HPDE6-E6E7 (cell line): ENCODE data around the gene STX4.

Experiments
- DNase-seq: peaks from one replicate; pipeline ENCODE4 v3.0.0; 2011; ENCODE audit warnings: missing footprints; ENCODE audit errors: extremely low spot score

The STX4 gene

DNA sequence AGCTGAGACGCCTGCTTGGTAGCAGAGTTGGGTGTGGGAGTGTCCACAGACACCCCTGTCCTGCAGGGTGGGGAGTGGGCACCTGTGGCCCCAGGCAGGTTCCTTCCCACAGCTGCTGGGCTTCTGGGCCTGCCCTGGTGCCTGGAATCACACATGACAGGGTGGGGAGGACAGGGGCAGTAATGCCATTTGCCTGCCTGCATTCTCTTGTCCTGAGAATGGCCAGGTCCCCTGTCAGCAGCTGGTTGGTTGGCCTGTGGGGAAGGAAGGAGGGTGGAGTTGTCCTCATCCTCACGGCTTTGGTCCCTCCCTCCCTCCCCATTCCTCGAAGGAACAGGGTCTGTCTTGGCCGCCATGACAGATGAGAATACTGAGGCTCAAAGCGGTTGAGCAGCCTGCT is 50.2 kb downstream of the STX4 start:
- DNase-seq: no peak

DNA sequence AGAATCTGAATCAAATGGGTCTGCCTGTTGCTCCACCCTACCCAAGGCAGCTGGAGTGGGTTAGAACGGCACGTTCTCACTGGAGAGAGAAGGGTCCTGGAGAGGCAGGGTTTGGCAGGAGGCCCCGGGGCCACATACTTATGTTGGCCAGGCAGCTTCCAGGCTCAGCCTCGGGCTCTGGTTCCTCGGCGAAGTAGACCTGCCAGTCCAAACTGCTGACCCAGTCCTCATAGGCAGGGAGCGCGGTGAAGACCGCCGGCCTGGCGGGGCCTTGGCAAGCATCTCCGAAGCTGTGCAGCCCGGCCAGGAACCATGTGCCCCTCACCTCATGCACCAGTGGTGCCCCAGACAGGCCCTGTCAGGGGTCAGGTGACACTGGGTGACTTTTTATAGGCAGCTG is 50.6 kb downstream of the STX4 start:
- DNase-seq: no peak

DNA sequence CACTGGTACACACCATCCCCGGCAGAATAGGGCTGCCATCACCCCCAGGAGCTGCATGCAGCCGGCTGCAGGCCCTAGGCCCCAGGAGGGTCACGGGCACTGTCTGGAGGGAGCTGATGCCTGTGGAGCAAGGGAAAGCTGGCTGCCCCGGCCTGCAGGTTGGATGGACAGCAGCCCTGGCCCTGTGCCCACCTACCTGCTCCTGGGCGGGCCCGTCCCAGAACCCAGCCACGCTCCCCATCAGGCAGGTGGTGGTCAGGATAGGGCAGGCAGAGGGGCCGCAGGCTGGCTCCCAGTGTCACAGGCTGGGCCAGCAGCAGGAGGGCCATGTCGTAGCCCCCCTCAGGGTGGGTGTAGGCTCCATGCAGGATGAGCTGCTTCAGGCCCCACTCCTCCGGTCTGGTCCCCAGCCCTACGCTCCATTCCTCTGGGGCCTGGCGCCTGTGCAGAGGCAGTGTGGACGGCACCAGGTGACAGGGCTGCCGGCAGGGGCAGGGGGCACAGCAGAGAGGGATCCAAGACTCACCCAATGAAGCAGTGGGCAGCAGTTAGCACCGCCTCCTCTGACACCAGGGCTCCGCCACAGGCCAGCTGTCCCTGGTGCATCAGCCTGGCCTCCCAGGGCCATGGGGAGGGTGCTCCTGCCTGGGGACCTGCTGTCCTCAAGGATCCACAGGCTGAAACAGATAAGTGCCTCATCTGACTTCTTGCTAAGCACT is 51.4 kb downstream of the STX4 start:
- DNase-seq: no peak

- no peak for DNase-seq
Observed at GRCh38 chr16:31085411-31085810, 52.1 kb downstream of the STX4 start.

- DNase-seq: no peak
Observed at GRCh38 chr16:31085873-31086628, 52.7 kb downstream of the STX4 start.

- DNase-seq: no peak
Observed at GRCh38 chr16:31086629-31086906, 53.2 kb downstream of the STX4 start.

- DNase-seq: no peak
Observed at GRCh38 chr16:31087481-31087880, 54.1 kb downstream of the STX4 start.

GRCh38 chr16:31087971-31088370 is 54.6 kb downstream of the STX4 start:
- DNase-seq: no peak

DNA sequence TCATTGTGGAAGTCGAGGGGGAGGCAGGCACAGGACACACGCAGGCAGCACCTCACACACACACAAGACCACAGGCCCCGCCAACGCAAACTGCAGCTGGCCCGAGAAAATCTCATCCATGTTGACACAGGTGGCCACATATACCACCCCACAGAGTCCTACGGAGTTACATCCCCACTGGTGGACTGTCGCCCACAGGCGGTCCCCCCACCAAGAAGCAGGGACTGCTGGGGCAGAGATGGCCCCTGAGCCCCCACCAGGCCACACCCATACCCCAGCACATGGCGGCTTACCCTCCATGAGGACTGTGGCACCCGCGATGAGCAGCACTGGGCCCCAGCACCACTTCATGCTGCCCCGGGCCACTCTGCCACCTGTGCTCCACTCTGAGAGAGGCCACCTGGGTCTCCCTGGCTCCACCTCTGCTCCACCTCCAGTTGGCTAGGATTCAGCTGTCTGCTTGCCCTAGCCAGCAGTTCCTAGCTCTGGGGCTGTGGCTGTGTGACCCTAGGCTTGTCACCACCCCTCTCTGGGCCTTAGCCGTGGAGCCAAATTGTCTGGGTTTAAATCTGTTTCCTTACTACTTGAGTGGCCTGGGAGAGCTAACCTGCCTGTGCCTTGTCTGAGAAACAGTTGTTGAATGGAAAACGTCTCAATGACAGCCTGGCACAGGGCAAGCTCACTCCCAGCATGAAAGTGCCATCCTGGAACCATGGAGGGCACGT is 55.3 kb downstream of the STX4 start, which contains the start of gene PRSS53:
TSS of gene PRSS53 (minus strand) at position 485 of the 725 bp plus-strand sequence. CDS start at position 351, 134 bp downstream.
- DNase-seq: no peak

GRCh38 chr16:31089199-31089598 is 55.8 kb downstream of the STX4 start:
- DNase-seq: no peak
